Mucosa of descending colon (tissue), 3 donors: Measurements from ENCODE around the gene GRAMD4. TPM values are rescaled to one million over a fixed set of nuclear protein-coding genes. Genes with fewer than 3 reads are reported as not detected.

ENCODE experiments used
- ATAC-seq: fragments of 200-7000 bp; cut with Tn5 transposase; one replicate; pipeline ENCODE4 v1.9.1; 2020; ENCODE audit warnings: mild to moderate bottlenecking, moderate library complexity
- DNase-seq, 3 donors: peaks; one replicate each; pipeline ENCODE4 v3.0.0-alpha.2; 2020
- H3K36me3 ChIP-seq: fragments of 200-600 bp; one replicate; pipeline ENCODE4 v1.8.0; 2021; ENCODE audit warnings: low read depth, mild to moderate bottlenecking
- H3K4me1 ChIP-seq: fragments of 200-600 bp; one replicate; pipeline ENCODE4 v1.8.0; 2021; ENCODE audit warnings: low read depth, mild to moderate bottlenecking
- H3K4me3 ChIP-seq: fragments of 200-600 bp; one replicate; pipeline ENCODE4 v1.8.0; 2021; ENCODE audit warnings: mild to moderate bottlenecking
- H3K9me3 ChIP-seq: fragments of 200-600 bp; one replicate; pipeline ENCODE4 v1.8.0; 2021; ENCODE audit warnings: mild to moderate bottlenecking
- CTCF ChIP-seq: fragments of 200-600 bp; IDR thresholded peaks from one replicate; pipeline ENCODE4 v1.8.0; 2022; ENCODE audit warnings: antibody characterized with exemption, mild to moderate bottlenecking
- intact Hi-C, 2 donors: fragments of 100-400 bp; cut with DNase I in 1 of 2; cut with micrococcal nuclease in 1 of 2; formaldehyde crosslinking; loops; one replicate each; pipeline versions ENCODE4 v1.11.0 to v1.11.1; 2022; cut with DNase I, micrococcal nuclease
- total RNA-seq, 3 donors: library from RNA; stranded (reverse); fragmentation: NEBNext Ultra II Directional in 2 of 3; extraction: Animal tissue kit (Norgen Biotek cat#: 25700) in 2 of 3; gene quantifications; one replicate each; pipeline versions ENCODE4 v1.2.1 to v1.2.4, GENCODE V29; 2021 to 2023
- donor health status: DM: no; HTN: no; CAD: no; lungs with moderate emphysema.
- donor health status: DM: no; HTN: no; CAD: no.
- donor health status: DM: no; HTN: yes; CAD: no.

Gene GRAMD4
- total RNA-seq, 3 donors from 2014 or later: 114 to 203 (median 197) TPM

DNA sequence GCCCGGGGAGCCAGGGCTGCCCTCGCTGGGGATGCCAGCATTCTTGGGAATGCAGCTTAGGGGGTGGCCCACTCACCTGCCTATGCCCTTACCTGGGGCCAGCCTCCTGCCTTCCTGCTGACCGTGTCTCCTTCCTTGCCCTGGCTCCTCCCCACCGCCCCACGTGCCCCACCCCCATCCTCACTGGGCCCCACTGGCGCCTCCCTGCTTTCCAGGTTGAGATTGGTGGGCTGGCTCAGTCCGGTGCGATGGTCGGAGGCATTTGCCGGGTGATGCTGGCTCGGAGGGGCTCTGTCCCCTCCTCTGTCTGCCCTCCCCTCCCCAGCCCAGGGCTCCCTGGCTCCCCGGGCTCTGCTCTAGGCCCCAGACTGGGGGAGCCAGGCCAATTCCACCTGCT, 34.1 kb upstream of the GRAMD4 start:
- Histone ChIP-seq H3K36me3 (no peaks in the 10 kb centered on the region), H3K4me3 (no peak overlapping the region), H3K4me1 (peaks cover 70% of the 10 kb centered on the region), H3K9me3 (no peaks in the 10 kb centered on the region)
- DNase-seq (peak; percentile 42 to 70 (median 63)), ATAC-seq (peak; percentile 19)
- intact Hi-C loops: no loop called here
- TF ChIP-seq CTCF: no peak

GRCh38 chr22:46586531-46587011, 33.6 kb upstream of the GRAMD4 start:
- ATAC-seq (peak; percentile 39), DNase-seq (peak; percentile 61 to 68 (median 67))
- Histone ChIP-seq H3K36me3 (no peaks in the 10 kb centered on the region), H3K4me1 (peaks cover 65% of the 10 kb centered on the region), H3K4me3 (no peak overlapping the region), H3K9me3 (no peaks in the 10 kb centered on the region)
- intact Hi-C loops: loop anchor here in 1 of 2 donors (1.0 kb wide), 1 partner anchor 23 kb away; no protein-coding TSS in a partner anchor
- no peak for TF ChIP-seq CTCF

- no peak for TF ChIP-seq CTCF
- Histone ChIP-seq H3K9me3 (no peaks in the 10 kb centered on the region), H3K4me1 (peaks cover 63% of the 10 kb centered on the region), H3K4me3 (no peak overlapping the region), H3K36me3 (no peaks in the 10 kb centered on the region)
- DNase-seq (no peak), ATAC-seq (peak; percentile 15)
- intact Hi-C loops: loop anchor here in 1 of 2 donors (1.0 kb wide), 1 partner anchor 24 kb away; no protein-coding TSS in a partner anchor
Observed at GRCh38 chr22:46587061-46587460, 33.1 kb upstream of the GRAMD4 start.

- no peak for TF ChIP-seq CTCF
- no peak overlapping the region for H3K4me3 ChIP-seq
- peaks cover 58% of the 10 kb centered on the region for H3K4me1 ChIP-seq
- DNase-seq (peak; percentile 79 to 90 (median 83)), ATAC-seq (peak; percentile 82)
- H3K9me3 ChIP-seq: no peaks in the 10 kb centered on the region
- no peaks in the 10 kb centered on the region for H3K36me3 ChIP-seq
- intact Hi-C loops: loop anchor here in 1 of 2 donors (1.0 kb wide), 1 partner anchor 24 kb away; no protein-coding TSS in a partner anchor
Observed at GRCh38 chr22:46587492-46588278, 32.5 kb upstream of the GRAMD4 start.

- intact Hi-C loops: no loop called here
- peaks cover 51% of the 10 kb centered on the region for H3K4me1 ChIP-seq
- no peak overlapping the region for H3K4me3 ChIP-seq
- DNase-seq (peak; percentile 30 to 58 (median 37)), ATAC-seq (peak; percentile 10)
- H3K9me3 ChIP-seq: no peaks in the 10 kb centered on the region
- no peaks in the 10 kb centered on the region for H3K36me3 ChIP-seq
- TF ChIP-seq CTCF: no peak
Observed at GRCh38 chr22:46588279-46589140, 31.7 kb upstream of the GRAMD4 start.
